Brain microvascular endothelial cell (primary cell): Measurements from ENCODE around the gene MEIS2.

ENCODE experiments used
- DNase-seq: peaks from one replicate; pipeline ENCODE4 v3.0.0-alpha.2; 2020
- H3K27ac ChIP-seq: fragments of 250-450 bp; sonication (Bioruptor Pico); 2 replicates; pipeline ENCODE4 v1.5.1; 2020; ENCODE audit warnings: mild to moderate bottlenecking, moderate library complexity
- H3K27me3 ChIP-seq: fragments of 250-450 bp; sonication (Bioruptor Pico); replicated peaks from 2 replicates; pipeline ENCODE4 v1.5.1; 2020; ENCODE audit warnings: mild to moderate bottlenecking
- H3K36me3 ChIP-seq: fragments of 250-450 bp; sonication (Bioruptor Pico); replicated peaks from 2 replicates; pipeline ENCODE4 v1.5.1; 2020; ENCODE audit warnings: mild to moderate bottlenecking
- H3K4me3 ChIP-seq: 2 replicates; pipeline ENCODE4 v1.5.1; 2011; ENCODE audit warnings: low read depth, mild to moderate bottlenecking, control low read depth, low read length, moderate library complexity
- CTCF ChIP-seq: IDR thresholded peaks from 2 replicates; pipeline ENCODE4 v1.5.1; 2011; ENCODE audit warnings: low read depth, mild to moderate bottlenecking, moderate library complexity, low read length, control low read depth, inconsistent platforms; ENCODE audit errors: missing control alignments
- in situ Hi-C: cut with HindIII; loops from 2 replicates; pipeline ENCODE4 v1.10.0; 2017; ENCODE audit warnings: low sequenced_read_pairs, low pct_ligation_motif_present

MEIS2 gene

GRCh38 chr15:37056177-37057121 lies 43.9 kb downstream of the MEIS2 start:
- no peak for TF ChIP-seq CTCF
- H3K4me3 ChIP-seq: no peak overlapping the region
- H3K27ac ChIP-seq: no peak overlapping the region
- in situ Hi-C loops: no loop called here
- no peak for DNase-seq
- H3K27me3 ChIP-seq: no peaks in the 10 kb centered on the region
- H3K36me3 ChIP-seq: no peaks in the 10 kb centered on the region

GRCh38 chr15:37055481-37055880 lies 44.9 kb downstream of the MEIS2 start:
- H3K4me3 ChIP-seq: no peak overlapping the region
- no peaks in the 10 kb centered on the region for H3K36me3 ChIP-seq
- H3K27me3 ChIP-seq: no peaks in the 10 kb centered on the region
- H3K27ac ChIP-seq: no peak overlapping the region
- TF ChIP-seq CTCF: no peak
- in situ Hi-C loops: no loop called here
- DNase-seq: no peak

GRCh38 chr15:37054336-37054735 lies 46.0 kb downstream of the MEIS2 start:
- DNase-seq: no peak
- TF ChIP-seq CTCF: no peak
- Histone ChIP-seq H3K27me3 (no peaks in the 10 kb centered on the region), H3K4me3 (no peak overlapping the region), H3K27ac (no peak overlapping the region), H3K36me3 (no peaks in the 10 kb centered on the region)
- in situ Hi-C loops: no loop called here

- peak; percentile 13 for DNase-seq
- H3K27me3 ChIP-seq: no peaks in the 10 kb centered on the region
- no peak overlapping the region for H3K27ac ChIP-seq
- TF ChIP-seq CTCF: no peak
- in situ Hi-C loops: no loop called here
- no peak overlapping the region for H3K4me3 ChIP-seq
- H3K36me3 ChIP-seq: no peaks in the 10 kb centered on the region
These were observed 47.2 kb downstream of the MEIS2 start for GRCh38 chr15:37053166-37053565.

GRCh38 chr15:37050345-37050744 lies 50.0 kb downstream of the MEIS2 start:
- H3K27ac ChIP-seq: no peak overlapping the region
- no peak overlapping the region for H3K4me3 ChIP-seq
- TF ChIP-seq CTCF: no peak
- no peak for DNase-seq
- no peaks in the 10 kb centered on the region for H3K36me3 ChIP-seq
- H3K27me3 ChIP-seq: no peaks in the 10 kb centered on the region
- in situ Hi-C loops: no loop called here
